ENCODE results near the gene POM121.
"Not testable (repeated sequence)": the region's sequence is repeated elsewhere in the genome, so short reads cannot be mapped to it uniquely, and the experiment has no call there.

POM121 gene

DNA sequence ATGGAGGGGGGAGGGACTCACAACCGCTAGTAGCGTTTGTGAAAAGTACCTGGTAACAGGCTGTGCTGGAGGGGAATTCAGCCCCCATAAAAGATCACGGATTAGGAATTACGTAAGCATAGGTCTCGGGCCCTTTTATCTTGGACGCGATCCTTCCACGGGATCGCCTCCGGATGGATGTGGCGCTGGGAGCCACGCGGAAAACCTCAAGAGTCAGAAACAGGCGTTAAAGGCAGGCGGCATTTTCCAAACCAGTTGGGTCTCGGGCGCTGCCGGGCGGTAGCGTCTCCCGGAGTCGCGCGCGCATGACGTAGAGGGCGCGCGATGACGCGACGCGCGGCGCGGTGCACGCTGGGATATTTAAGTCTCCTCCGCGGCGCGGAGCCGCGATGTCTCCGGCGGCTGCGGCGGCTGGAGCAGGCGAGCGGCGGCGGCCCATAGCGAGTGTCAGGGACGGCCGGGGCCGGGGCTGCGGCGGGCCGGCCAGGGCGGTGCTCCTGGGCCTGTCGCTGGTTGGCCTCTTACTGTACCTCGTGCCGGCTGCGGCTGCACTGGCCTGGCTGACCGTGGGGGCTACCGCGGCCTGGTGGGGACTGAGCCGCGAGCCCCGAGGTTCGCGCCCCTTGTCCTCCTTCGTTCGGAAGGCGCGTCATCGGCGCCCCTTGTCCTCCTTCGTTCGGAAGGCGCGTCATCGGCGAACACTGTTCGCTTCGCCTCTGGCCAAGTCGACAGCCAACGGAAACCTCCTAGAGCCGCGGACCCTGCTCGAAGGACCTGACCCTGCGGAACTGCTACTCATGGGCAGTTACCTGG is at the start of gene POM121:
POM121 (plus strand) TSS at position 363 of the 813 bp plus-strand sequence; CDS start at position 390, 27 bp downstream.
- peak; percentile 91 for DNase-seq
- H3K4me3 Mint-ChIP-seq: peak within 1 kb of the TSS; percentile 98
- peaks cover 34% of the 10 kb centered on the region for H3K4me1 Mint-ChIP-seq (ENCODE audit: low read depth)
- peaks cover 78% of the 10 kb centered on the region for H3K36me3 Mint-ChIP-seq (ENCODE audit: low read depth)
- peak within 1 kb of the TSS; percentile 99 for H3K27ac Mint-ChIP-seq
- no peaks in the 10 kb centered on the region for H3K9me3 Mint-ChIP-seq
- no peaks in the 10 kb centered on the region for H3K27me3 Mint-ChIP-seq

DNA sequence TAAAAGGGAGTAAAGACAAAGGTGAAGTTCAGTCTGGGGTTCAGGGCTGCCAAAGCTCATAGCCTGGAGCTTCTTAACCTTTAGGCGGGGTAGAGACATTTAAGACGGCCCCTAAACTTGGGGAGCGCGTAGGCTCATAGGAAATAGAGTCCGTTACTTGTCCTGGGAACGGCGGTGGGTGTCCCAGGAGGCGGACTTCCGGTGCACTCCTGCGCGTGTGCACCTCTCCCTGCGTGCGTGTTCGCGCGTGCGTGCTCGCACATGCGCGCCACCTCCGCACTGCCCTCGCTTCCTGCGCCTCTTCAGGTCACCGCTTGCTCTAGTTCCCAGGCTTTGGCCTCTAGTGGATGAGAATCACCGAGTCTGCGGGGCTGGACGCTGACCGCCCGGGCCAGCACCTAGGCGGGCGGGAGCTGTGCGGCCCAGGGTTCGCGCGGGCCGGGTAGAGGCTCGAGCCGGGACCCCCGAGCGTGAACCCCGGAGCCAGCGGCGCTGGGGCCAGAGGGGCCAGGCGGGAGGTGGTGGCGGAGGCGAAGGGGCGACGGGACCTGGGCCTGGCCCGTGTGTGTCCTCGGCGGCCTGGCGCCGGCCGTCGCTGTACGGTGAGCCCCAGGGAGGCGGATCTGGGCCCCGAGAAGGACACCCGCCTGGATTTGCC is 45.7 kb upstream of the POM121 start:
- H3K9me3 Mint-ChIP-seq, H3K27me3 Mint-ChIP-seq: not testable (repeated sequence)
- Mint-ChIP-seq H3K36me3 (ENCODE audit: low read depth) (peaks cover 37% of the 10 kb centered on the region), H3K4me3 (peak overlapping the region; percentile 99), H3K27ac (peak overlapping the region; percentile 91), H3K4me1 (ENCODE audit: low read depth) (peaks cover 17% of the 10 kb centered on the region)
- DNase-seq: peak; percentile 82

DNA sequence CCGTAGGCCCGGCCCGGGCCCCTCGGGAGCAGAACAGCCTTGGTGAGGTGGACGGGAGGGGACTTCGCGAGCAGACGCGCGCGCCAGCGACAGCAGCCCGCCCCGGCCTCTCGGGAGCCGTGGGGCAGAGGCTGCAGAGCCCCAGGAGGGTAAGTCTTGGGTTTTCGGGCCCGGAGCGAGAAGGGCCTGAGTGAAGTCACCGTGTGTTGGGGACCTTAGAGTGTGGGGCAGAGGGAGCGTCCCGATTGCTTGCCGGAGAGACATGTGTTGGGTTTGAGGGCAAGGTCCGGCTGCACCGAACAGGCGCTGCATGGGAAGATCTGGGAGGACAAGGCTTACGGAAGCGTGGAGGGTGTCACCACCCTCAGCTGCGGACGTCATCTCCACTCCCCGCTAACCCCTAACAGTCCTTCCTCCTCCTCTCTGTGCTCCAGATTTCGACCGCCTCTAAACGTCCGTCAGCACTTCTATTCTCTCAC is 45.1 kb upstream of the POM121 start:
- peak; percentile 62 for DNase-seq
- H3K9me3 Mint-ChIP-seq, H3K27me3 Mint-ChIP-seq: not testable (repeated sequence)
- Mint-ChIP-seq H3K4me1 (ENCODE audit: low read depth) (peaks cover 17% of the 10 kb centered on the region), H3K36me3 (ENCODE audit: low read depth) (peaks cover 38% of the 10 kb centered on the region), H3K4me3 (peak overlapping the region; percentile 99), H3K27ac (peak overlapping the region; percentile 98)

DNA sequence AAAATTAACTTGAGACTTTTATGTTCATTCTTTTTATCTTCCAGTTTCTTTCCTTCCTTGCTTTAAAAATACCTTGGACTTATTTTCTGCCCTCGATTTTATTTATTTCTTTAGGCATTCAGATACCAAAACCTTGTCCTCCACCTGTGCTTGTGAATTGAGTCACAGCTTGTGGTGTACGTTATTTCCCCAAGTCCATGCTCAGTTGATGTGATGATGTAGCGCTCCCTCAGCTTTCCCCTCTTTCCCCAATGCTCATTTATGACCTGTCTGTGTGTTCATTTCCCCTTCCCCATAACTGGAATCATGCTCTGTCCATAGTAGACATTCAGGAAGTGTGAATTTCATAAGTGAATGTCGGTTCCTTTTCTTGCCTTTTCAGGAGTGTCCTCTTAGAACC is 33.1 kb upstream of the POM121 start:
- not testable (repeated sequence) for H3K27me3 Mint-ChIP-seq; H3K4me1 Mint-ChIP-seq (ENCODE audit: low read depth); DNase-seq; H3K9me3 Mint-ChIP-seq; H3K4me3 Mint-ChIP-seq
- Mint-ChIP-seq H3K27ac (peak overlapping the region; percentile 24), H3K36me3 (ENCODE audit: low read depth) (peaks cover 77% of the 10 kb centered on the region)

DNA sequence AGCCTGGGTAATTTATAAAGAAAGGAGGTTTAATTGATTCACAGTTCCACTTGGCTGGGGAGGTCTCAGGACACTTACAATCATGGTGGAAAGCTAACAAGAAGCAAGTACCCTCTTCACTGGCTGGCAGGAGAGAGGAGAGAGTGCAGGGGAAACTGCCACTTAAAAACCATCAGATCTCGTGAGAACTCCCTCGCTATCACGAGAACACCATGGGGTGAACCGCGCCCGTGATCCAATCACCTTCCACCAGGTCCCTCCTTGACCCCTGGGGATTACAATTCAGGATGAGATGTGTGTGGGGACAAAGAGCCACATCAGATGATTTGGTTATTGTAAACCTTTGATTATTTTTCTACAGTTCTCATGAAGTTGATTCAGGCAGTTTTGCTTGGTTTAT is 20.2 kb upstream of the POM121 start:
- not testable (repeated sequence) for H3K4me3 Mint-ChIP-seq, H3K9me3 Mint-ChIP-seq, DNase-seq, H3K27me3 Mint-ChIP-seq
- peaks cover 19% of the 10 kb centered on the region for H3K4me1 Mint-ChIP-seq (ENCODE audit: low read depth)
- peaks cover 92% of the 10 kb centered on the region for H3K36me3 Mint-ChIP-seq (ENCODE audit: low read depth)
- peak overlapping the region; percentile 59 for H3K27ac Mint-ChIP-seq

DNA sequence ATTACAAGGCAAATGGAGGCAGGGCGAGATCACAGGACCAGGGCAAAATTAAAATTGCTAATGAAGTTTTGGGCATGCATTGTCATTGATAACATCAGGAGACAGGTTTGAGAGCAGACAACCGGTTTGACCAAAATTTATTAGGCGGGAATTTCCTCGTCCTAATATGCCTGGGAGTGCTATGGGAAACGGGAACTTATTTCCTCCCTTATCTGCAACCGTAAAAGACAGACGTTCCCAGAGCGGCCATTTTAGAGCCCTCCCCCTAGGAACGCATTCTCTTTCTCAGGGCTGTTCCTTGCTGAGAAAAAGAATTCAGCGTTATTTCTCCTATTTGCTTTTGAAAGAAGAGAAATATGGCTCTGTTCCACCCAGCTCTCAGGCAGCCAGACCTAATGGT is 16.5 kb upstream of the POM121 start:
- peaks cover 84% of the 10 kb centered on the region for H3K36me3 Mint-ChIP-seq (ENCODE audit: low read depth)
- H3K27me3 Mint-ChIP-seq, H3K4me3 Mint-ChIP-seq, DNase-seq, H3K9me3 Mint-ChIP-seq: not testable (repeated sequence)
- H3K4me1 Mint-ChIP-seq (ENCODE audit: low read depth): peaks cover 35% of the 10 kb centered on the region
- H3K27ac Mint-ChIP-seq: peak overlapping the region; percentile 34

DNA sequence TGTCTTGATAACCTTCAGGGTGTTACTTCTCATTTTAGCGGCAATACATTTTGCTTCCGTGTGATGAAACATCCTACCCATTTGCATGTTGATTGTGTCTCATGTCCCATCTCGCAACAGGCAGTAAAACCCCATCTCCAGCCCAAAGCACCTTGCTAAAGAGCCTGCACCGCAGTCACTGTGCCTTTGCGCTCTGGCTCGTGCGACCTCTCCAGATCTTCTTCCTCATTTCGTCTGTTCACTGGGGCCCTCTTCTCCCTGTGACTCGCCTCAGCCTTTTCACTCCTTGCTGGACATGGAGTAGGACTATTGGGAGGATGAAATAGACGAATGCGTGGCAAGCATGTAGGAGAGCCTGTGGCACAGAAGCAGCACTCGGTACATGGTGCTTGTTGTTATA is 13.5 kb upstream of the POM121 start:
- H3K9me3 Mint-ChIP-seq, H3K27me3 Mint-ChIP-seq, DNase-seq, H3K4me3 Mint-ChIP-seq: not testable (repeated sequence)
- peaks cover 82% of the 10 kb centered on the region for H3K36me3 Mint-ChIP-seq (ENCODE audit: low read depth)
- H3K4me1 Mint-ChIP-seq (ENCODE audit: low read depth): peaks cover 46% of the 10 kb centered on the region
- peak overlapping the region; percentile 83 for H3K27ac Mint-ChIP-seq

DNA sequence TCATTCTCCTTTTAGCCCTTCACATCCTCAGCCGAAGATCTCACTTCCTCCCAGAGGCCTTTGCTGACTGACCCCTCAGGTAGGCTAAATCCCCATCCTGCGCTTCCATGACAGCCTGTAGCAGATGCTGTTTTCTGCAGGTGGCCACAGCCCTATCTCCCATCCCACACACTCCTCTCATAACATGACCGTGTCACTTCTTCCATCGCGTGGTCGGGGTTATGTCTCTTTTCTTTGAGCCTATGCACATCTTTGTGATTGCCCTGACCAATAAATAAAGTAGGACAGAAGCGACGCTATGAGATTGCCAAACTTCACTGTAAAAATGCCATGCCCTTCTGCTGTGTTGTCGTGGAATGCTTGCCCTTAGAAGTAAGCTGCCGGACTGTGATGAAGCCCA is 11.1 kb upstream of the POM121 start:
- Mint-ChIP-seq H3K4me1 (ENCODE audit: low read depth) (peaks cover 41% of the 10 kb centered on the region), H3K36me3 (ENCODE audit: low read depth) (peaks cover 81% of the 10 kb centered on the region), H3K27ac (peak overlapping the region; percentile 83)
- not testable (repeated sequence) for H3K4me3 Mint-ChIP-seq, H3K9me3 Mint-ChIP-seq, H3K27me3 Mint-ChIP-seq, DNase-seq

DNA sequence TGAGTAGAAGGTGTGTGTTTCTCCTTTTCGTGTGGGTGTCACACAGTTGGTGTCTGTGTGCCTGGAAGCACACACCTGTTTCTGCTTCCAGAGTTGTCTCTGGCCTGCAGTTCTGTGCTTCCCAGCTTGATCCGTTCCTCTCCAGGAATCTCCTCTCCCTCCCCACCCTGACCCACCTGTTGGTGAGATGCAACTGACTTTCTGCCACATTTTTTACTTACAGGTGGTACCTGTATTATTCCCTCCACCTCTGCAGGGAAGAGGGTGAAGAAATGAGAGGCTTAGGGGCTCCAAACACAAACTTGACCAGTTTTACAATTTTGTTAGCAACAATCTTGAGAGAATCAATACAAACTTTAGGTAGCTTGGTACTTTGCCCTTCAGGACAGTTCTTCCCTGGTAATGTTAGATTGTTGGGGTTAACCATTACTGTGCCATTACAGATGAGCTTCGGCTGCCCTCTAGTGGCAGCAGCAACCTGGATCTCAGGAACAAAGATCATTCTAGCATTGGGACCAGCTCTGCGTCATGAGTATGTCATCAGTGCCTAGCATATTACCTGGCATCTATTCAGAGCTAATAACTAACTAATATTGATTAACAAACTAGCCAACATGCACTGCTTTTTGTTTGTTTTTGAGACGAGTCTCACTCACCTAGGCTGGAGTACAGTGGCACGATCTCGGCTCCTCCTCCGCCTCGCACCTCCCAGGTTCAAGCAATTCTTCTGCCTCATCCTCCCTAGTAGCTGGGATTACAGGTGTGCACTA is 10.0 kb upstream of the POM121 start:
- Mint-ChIP-seq H3K4me1 (ENCODE audit: low read depth) (peaks cover 37% of the 10 kb centered on the region), H3K27ac (peak overlapping the region; percentile 83), H3K36me3 (ENCODE audit: low read depth) (peaks cover 80% of the 10 kb centered on the region)
- H3K27me3 Mint-ChIP-seq, H3K9me3 Mint-ChIP-seq, H3K4me3 Mint-ChIP-seq: not testable (repeated sequence)
- peak; percentile 70 for DNase-seq

DNA sequence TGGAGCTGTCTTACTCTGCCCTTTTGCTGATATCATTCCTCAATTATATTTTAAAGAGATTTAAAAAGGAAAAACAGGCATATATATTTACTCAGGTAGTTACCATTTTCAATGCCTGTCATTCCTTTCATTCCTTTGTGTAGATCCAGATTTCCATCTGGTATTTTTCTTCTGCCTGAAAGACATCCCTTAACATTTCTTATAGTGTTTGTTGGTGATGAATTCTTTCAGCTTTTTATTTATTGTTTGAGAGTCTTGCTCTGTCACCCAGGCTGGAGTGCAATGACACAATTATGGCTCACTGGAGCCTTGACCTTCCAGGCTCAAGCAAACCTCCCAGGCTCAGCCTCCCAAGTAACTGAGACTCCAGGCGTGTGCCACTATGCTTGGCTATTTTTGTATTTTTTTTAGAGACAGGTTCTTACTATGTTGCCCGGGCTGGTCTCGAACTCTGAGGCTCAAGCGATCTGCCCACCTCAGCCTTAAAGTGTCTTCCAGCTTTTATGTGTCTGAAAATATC is 5.6 kb upstream of the POM121 start:
- no peak for DNase-seq
- Mint-ChIP-seq H3K27me3 (no peaks in the 10 kb centered on the region), H3K27ac (peak overlapping the region; percentile 33), H3K36me3 (ENCODE audit: low read depth) (peaks cover 76% of the 10 kb centered on the region), H3K9me3 (no peaks in the 10 kb centered on the region), H3K4me3 (no peak overlapping the region), H3K4me1 (ENCODE audit: low read depth) (peaks cover 25% of the 10 kb centered on the region)

DNA sequence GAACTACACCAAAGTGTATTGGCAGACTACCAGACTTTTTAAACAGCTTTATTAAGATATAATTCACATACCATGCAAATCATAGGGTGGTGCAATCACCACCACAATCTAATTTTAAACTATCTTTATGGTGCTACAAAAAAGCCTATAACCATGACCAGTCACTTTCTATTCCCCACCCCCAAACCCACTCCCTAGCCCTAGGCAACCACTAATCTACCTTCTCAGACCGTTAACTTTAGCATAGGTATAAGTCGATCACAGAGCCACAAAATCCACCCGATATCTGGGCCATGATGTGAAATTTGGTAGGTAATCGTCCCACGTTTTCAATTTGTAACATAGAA is 536 bp upstream of the POM121 start:
- Mint-ChIP-seq H3K4me1 (ENCODE audit: low read depth) (peaks cover 35% of the 10 kb centered on the region), H3K27me3 (no peaks in the 10 kb centered on the region), H3K4me3 (peak overlapping the region; percentile 98), H3K36me3 (ENCODE audit: low read depth) (peaks cover 78% of the 10 kb centered on the region), H3K27ac (peak overlapping the region; percentile 99), H3K9me3 (no peaks in the 10 kb centered on the region)
- DNase-seq: no peak

DNA sequence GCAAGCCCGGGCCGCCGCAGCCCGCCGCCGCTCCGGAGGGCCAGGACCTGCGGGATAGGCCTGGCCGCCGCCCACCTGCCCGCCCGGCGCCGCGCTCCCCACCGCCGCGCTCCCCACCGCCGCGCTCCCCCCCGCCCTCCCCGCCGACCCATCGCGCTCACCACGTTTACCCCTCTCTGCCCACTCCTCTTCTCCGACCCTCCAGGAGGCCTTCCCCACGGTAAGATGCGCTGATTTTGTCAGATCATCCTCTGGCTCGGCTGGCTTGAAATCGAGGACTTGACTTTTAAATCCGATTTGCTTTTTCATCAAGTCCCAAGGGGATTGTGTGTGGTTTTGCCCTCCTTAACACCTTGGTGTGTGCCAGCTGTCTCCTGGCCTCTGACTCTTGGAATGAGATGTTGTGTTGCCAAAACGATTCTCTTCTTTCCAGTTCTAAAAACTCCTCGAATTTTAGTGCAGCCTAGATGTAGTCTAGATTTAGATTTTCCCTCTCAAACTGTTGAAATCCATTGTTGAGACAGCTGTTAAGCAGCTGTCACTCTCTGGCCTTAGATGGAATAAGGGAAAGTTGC is 738 bp downstream of the POM121 start:
- H3K27me3 Mint-ChIP-seq: no peaks in the 10 kb centered on the region
- H3K4me3 Mint-ChIP-seq: peak overlapping the region; percentile 98
- peaks cover 79% of the 10 kb centered on the region for H3K36me3 Mint-ChIP-seq (ENCODE audit: low read depth)
- peaks cover 34% of the 10 kb centered on the region for H3K4me1 Mint-ChIP-seq (ENCODE audit: low read depth)
- H3K9me3 Mint-ChIP-seq: no peaks in the 10 kb centered on the region
- no peak for DNase-seq
- peak overlapping the region; percentile 95 for H3K27ac Mint-ChIP-seq

DNA sequence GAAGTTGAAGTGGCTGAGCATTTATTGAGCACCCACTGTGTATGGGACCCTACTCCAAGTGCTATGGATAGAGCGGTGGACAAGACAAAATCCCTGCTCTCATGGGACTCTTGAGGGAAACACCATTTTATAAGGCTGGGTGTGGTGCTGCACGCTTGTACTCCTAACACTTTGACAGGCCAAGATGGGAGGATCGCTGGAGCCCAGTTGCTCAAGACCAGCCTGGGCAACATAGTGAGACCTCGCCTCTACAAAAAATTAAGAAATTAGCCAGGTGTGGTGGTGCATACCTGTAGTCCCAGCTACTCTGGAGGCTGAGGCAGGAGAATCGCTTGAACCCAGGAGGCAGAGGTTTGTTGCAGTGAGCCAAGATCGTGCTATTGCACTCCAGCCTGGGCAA is 2.9 kb downstream of the POM121 start:
- not testable (repeated sequence) for H3K4me3 Mint-ChIP-seq, DNase-seq, H3K27ac Mint-ChIP-seq, H3K27me3 Mint-ChIP-seq, H3K9me3 Mint-ChIP-seq
- peaks cover 30% of the 10 kb centered on the region for H3K4me1 Mint-ChIP-seq (ENCODE audit: low read depth)
- H3K36me3 Mint-ChIP-seq (ENCODE audit: low read depth): peaks cover 76% of the 10 kb centered on the region

DNA sequence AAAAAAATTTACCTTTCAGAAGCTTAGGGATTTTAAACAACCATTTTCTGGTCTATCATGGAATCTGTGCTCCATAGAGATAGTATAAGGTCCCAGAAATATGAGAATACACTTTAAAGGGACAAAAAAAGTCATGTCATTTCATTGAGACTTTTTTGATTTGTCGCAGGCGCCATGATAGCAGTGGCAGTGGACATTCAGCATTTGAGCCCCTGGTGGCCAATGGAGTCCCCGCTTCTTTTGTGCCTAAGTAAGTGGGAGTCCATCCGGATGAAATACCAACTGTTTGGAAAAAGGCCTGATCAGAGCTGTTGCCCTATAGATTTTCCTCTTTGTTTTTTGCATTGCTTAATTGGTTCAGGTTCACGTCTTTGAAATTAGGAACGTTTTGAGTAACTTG is 3.3 kb downstream of the POM121 start:
- not testable (repeated sequence) for H3K4me3 Mint-ChIP-seq, H3K27ac Mint-ChIP-seq, DNase-seq, H3K9me3 Mint-ChIP-seq, H3K27me3 Mint-ChIP-seq
- peaks cover 74% of the 10 kb centered on the region for H3K36me3 Mint-ChIP-seq (ENCODE audit: low read depth)
- H3K4me1 Mint-ChIP-seq (ENCODE audit: low read depth): peaks cover 28% of the 10 kb centered on the region

Data from activated T-cell treated with anti-CD3 and anti-CD28 coated beads, Interleukin-2, amount 50 U/mL, for 24 hours (primary cell).